SKM-1 treated with dmso at 0.1 percent for 144 hours (cell line): ENCODE measurements around the gene PTMS.

Experiments
- DNase-seq: peaks from one replicate; lab custom pipeline; 2025; ENCODE audit not compliant: unreplicated experiment; lab: John Stamatoyannopoulos, UW

Gene PTMS

DNA sequence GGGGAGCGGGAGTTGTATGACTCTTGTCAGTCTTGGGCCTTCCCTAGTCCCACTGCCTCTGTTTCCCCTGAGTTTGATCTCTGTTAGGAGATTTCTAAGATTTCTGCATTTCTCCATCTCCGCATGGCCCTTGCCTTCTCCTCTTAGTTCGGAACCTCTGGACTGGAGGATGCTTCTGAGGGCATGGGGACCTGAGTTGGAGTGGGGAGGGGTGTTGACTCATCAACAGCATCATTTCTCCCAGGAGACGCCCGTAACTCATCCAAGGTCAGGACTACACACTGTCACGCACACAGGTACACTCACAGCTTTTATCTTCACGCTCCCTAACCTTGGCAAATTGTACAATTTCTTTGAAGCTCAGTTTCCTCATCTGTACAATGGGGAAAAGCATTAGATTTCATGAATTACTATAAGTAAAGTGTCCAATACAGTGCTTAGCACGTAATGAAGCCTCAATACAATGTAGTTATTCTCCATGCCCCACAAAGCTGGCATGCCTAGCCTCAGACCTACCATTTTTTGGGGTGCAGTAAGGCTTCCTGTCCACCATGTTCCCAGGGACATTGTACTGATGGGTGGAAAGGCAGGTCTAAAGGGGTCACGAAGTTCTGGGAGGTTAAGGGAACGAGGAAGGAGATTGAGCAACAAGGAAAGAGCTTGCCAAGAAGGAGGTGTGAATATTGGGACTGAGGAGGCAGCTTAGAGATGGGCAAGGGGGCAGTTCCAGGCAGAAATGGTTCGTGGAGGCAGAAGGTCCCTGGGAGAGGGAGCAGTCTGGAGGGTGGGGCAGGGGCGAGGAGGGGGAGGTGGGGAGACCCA is 5.6 kb downstream of the PTMS start:
- DNase-seq, result no peak

DNA sequence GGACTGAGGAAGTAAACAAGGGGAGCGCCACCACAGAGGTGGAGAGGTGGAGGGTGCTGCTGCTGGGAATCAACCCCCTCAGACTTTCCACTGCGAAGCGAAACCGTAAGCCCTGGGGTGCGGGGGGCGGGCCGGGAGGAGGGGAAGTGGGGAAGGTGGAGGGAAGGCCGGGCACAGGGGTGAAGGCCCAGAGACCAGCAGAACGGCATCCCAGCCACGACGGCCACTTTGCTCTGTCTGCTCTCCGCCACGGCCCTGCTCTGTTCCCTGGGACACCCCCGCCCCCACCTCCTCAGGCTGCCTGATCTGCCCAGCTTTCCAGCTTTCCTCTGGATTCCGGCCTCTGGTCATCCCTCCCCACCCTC is 6.2 kb downstream of the PTMS start, which contains the start of gene LAG3:
Gene LAG3, plus strand, starts transcription at position 190 of the 365 bp plus-strand sequence. CDS start 333 bp downstream, outside the sequence.
- no peak for DNase-seq

- no peak for DNase-seq
Observed at GRCh38 chr12:6772726-6773589, 6.8 kb downstream of the PTMS start.

- no peak for DNase-seq
Observed at GRCh38 chr12:6773590-6774351, 7.6 kb downstream of the PTMS start.

DNA sequence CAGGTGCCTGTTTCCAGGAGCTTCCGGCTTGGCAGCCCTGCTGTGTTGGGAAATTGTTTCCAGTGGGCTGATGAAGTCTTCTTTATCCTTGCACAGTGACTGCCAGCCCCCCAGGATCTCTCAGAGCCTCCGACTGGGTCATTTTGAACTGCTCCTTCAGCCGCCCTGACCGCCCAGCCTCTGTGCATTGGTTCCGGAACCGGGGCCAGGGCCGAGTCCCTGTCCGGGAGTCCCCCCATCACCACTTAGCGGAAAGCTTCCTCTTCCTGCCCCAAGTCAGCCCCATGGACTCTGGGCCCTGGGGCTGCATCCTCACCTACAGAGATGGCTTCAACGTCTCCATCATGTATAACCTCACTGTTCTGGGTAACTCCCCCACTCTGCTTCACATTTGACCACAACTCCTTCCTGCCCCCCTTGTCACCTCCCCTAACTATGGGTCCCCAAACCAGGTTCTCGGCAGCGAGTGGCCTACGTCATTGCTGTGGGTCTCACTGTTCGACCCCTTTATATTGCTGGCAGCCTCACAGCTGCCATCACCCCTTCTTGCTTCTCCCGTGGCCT is 8.4 kb downstream of the PTMS start:
- no peak for DNase-seq

DNA sequence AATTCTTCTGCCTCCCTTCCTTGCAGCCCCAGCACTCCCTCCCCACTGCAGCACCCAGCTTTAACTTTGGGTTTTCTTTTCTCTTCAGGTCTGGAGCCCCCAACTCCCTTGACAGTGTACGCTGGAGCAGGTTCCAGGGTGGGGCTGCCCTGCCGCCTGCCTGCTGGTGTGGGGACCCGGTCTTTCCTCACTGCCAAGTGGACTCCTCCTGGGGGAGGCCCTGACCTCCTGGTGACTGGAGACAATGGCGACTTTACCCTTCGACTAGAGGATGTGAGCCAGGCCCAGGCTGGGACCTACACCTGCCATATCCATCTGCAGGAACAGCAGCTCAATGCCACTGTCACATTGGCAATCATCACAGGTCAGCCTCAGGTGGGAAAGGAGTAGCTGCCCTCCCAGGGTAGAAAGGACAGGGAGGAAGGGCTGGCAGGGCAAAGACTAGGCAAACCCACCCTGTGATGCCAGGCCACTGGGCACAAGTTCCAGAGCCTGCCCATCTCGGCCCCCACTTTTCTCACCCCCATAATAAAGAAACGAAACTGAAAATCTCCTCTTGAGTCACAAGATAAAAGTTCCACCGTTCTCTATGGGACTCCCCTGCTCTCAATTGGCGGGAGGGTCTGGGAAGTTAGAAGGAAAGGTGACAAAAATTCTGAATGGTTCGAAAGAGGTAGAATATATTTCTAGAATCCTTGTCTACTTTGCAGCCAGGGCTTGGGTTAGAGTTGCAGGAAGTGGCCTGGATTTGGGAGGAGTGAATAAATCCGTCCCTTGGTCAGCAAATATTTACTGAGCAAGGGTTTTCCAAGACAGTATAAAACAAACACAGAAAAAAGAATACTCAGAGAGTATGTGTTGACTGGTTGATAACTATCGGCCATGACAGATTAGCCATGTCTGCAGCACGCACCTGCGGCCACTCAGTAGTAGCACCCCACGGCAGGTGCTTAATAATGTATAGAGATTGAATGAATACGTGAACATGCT is 9.3 kb downstream of the PTMS start:
- DNase-seq, result no peak

- no peak for DNase-seq
Observed at GRCh38 chr12:6777386-6777785, 11.2 kb downstream of the PTMS start.

- DNase-seq, result no peak
Observed at GRCh38 chr12:6778217-6778573, 12.0 kb downstream of the PTMS start.

GRCh38 chr12:6778574-6779550 is 12.7 kb downstream of the PTMS start:
- peak; percentile 57 for DNase-seq

GRCh38 chr12:6779708-6780432 is 13.7 kb downstream of the PTMS start:
- DNase-seq, result no peak

DNA sequence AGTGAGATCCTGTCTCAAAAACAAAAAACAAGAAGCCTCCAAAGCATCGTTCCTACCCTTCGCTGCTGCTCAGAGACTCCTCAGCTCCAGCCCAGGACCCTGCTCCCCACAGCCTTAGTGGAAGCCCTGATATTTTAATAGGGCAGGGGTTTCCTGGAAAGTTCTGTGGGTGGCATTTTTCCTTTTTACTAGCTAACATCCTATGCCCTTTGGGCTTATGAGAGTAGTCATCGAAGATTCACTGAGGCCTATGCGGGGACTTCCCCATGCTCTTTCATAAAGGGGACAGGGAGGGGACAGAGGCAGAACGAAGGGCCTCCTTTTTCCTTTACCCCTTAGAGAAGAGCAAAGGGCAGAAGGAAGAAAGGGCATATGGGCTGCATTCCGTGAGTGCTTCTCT is 14.4 kb downstream of the PTMS start:
- DNase-seq, result no peak

- DNase-seq, result no peak
Observed at GRCh38 chr12:6782119-6782518, 16.0 kb downstream of the PTMS start.

GRCh38 chr12:6782850-6783566 is 16.8 kb downstream of the PTMS start:
- DNase-seq, result no peak

GRCh38 chr12:6783828-6784227 is 17.7 kb downstream of the PTMS start:
- no peak for DNase-seq

DNA sequence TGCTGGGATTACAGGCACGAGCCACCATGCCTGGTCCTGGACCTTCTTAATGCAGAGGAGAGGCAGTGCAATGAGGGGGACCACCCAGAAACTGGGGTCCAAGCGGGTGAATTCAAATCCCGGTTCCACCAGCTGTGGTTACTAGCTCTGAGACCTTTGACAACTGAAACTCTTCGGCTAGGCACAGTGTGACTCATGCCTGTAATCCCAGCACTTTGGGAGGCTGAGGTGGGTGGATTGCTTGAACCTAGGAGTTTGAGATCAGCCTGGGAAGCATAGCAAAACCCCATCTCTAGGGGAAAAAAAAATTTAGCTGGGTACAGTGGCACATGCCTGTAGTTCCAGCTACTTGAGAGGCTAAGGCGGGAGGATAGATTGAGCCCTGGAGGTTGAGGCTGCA is 18.1 kb downstream of the PTMS start:
- DNase-seq, result no peak

GRCh38 chr12:6784761-6785160 is 18.6 kb downstream of the PTMS start:
- no peak for DNase-seq

- no peak for DNase-seq
Observed at GRCh38 chr12:6786416-6787094, 20.4 kb downstream of the PTMS start.
